Kidney capillary endothelial cell (primary cell): ENCODE results near the gene ATP5PD.
"Not testable (repeated sequence)": the region's sequence is repeated elsewhere in the genome, so short reads cannot be mapped to it uniquely, and the experiment has no call there.

Experiments
- DNase-seq: peaks from one replicate; pipeline ENCODE4 v3.0.0-alpha.2; 2018; ENCODE audit warnings: low spot score

Gene ATP5PD

DNA sequence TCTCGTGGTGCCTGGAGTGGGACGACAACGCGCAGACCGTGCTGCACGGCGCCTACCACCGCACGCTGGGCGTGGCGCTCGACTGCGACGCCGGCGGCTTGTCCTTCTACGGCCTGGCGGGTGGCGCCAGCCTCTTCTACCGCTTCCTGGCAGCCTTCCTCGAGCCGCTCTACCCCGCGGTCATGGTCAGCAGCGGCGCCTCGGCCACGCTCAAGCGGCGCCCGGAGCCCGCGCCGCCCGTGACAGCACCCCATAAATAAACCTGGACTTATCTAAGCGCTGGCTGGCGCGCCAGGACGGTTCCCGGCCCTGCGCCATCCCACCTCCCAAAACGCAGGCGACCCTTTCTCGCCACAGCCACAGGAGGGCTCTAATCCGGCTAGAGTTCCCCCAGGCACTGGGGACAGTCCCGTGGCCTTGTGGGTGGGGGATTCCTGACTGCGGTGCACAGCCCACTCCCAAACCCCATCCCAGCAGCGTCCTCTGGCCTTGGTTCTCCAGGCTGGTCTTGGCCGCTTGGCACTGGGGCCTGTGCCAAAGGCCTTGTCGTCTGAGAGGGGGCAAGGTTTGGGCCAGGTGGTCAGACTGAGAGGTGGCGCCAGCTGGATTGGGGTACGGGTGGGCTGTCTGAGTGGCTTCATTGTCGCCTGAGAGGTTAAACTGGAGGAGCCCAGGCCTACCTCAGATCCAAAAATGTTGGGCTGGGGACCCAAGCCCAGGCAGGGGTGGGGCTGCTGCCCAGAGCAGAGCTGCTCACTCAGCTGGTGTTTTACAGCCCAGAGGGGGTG, 30.9 kb upstream of the ATP5PD start:
- peak; percentile 86 for DNase-seq

- DNase-seq, result no peak
Observed at GRCh38 chr17:75077072-75077495, 30.3 kb upstream of the ATP5PD start.

DNA sequence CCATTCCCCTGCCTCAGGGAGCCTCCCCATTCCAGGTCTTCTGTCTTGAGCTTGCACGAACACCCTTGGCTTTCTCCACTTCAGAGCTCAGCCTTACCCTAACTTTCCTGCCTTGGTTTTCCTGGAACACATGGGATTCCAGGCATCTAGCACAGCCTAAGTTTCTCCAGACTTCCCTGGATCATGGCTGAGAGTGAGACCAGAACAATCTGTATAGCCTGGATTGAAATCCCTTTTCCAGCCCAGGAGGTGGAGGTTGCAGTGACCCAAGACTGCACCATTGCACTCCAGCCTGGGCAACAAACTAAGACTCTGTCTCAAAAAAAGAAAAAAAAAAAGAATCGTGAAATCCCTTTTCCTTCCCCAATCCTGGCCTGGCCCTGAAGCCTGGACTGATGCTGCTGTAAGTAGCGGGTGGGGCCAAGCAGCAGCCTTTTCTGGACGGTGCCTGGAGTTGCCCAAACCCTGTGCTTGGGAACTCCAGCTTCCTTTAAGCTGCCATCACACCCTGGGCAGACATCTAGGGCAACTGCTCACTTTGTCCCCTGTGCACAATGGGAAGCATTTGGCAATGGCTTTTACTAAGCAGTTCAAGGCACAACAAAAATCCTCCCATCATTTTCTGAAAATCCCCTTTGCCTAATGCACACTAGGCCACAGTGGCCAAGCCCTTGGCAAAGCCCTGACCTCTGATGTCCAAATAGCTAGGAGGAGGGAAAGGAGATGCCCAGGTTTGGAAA, 29.0 kb upstream of the ATP5PD start:
- DNase-seq, result no peak

- DNase-seq, result no peak
Observed at GRCh38 chr17:75074532-75074931, 27.8 kb upstream of the ATP5PD start.

DNA sequence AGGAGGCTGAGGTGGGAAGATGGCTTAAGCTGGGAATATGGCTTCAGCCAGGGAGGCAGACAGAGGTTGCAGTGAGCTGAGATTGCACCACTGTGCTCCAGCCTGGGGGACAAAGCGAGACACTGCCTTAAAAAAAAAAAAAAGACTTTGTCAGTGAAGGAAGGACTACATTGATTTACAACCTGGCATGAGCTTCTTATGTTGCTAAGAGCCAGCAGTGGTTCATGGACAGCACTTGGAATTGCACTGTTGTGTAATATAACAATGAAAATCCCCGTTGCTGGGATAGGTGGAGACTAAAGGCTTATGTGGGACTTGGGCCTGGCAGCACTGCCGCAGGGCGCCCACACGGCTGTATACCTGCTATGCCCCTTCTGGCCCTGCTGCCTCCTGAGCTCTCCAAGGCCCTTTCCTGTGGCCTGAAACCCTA, 26.9 kb upstream of the ATP5PD start:
- no peak for DNase-seq

GRCh38 chr17:75072909-75073308, 26.1 kb upstream of the ATP5PD start:
- not testable (repeated sequence) for DNase-seq

DNA sequence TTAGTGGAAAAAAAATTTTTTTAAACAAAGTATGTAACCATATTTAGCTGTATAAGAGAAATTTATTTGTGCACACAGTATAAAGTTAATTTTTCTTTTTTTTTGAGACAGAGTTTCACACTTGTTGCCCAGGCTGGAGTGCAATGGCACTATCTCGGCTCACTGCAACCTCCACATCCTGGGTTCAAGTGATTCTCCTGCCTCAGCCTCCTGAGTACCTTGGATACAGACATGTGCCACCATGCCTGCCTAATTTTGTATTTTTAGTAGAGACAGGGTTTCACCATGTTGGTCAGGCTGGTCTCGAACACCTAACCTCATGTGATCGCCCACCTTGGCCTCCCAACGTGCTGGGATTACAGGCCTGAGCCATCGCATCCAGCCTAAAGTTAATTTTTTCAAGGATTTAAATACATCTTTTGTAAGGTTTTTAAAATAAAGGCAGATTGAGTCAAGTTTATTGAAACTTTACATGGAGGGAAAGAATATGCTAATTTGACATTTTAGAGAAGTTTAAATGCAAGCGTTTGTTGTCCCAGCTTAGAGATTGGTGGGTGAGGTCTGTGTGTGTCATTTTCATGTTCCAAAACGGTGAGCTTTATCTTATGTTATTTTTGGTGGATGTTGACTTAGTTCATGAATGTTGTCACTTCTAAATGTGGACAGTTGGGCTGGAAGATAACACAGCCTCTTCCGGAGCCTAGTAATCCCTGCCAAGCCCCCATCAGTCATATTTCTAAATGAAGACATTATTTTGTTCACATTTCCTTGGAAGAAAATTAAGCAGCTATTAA, 24.9 kb upstream of the ATP5PD start:
- not testable (repeated sequence) for DNase-seq

- no peak for DNase-seq
Observed at GRCh38 chr17:75069783-75070182, 23.0 kb upstream of the ATP5PD start.

- DNase-seq, result no peak
Observed at GRCh38 chr17:75068750-75069149, 22.0 kb upstream of the ATP5PD start.

GRCh38 chr17:75067856-75068255, 21.1 kb upstream of the ATP5PD start:
- DNase-seq, result no peak

DNA sequence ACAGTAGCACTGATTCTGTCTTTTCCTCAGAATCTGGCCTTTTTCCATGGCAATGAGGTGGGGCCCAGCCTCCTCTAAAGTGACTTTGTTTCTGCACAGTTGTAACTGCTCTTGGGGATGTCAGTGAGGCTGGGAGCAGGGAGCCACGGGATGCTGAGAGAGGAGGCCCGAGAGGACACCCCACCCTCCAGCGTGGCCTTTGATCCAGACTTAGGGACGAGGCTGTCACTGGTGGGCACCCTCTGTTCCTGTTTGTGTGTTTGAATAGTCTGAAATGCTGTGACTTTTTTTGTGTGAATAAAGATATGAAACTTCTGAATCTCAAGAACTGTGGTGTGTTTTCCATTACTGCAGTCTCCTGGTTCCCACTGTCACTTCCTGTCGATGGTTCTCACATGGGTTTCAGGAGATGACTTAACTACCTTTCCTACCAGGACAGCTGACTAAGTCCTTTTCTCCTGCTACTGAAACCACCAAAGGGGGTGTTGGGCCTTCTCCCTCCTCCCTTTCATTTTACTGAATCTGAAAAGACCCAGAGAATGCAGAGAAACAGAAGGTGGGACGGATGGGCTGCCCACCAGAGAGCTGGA, 18.9 kb upstream of the ATP5PD start:
- DNase-seq, result peak; percentile 54

GRCh38 chr17:75064867-75065561, 18.2 kb upstream of the ATP5PD start:
- DNase-seq, result no peak

GRCh38 chr17:75064460-75064859, 17.7 kb upstream of the ATP5PD start:
- no peak for DNase-seq

GRCh38 chr17:75064040-75064439, 17.3 kb upstream of the ATP5PD start:
- no peak for DNase-seq

- DNase-seq, result no peak
Observed at GRCh38 chr17:75063626-75064025, 16.9 kb upstream of the ATP5PD start.

DNA sequence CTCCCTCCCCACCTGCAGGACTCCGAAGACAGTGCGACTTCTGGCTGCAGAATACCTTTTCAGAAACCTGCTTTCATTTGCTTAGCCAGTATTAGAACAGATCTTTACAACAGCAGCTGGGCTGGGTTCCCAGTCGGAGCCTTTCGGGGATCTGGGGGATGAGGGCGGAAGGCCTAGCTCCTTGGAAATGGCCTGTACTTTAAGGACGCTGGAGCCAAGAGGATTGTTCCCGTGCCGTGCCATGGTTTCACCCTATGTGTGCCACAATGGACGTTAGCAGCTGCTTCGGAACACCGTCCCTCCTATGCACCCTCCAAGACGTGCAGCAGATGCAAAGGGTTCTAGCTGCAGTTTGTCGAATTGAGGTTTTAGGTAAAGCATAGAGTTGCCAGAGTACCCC, 16.4 kb upstream of the ATP5PD start:
- DNase-seq, result no peak

DNA sequence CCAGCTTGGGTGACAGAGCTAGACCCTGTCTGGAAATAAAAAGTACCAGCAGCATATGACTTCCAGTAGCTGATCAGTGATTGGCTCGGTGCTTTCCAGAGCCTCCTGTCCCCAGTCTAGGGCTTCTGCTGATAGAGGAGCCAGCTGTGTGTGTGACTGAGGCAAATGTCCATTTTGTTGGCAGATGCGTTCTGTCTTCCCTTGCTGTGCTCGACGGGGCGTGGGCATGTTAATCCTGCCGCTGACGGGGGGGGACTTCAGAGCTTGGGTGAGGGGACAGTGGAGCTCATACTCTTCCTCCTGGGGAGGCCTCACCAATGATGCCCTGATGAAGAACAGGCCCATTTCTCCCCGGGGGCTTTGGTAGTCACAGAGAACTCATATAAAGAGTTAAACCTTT, 14.8 kb upstream of the ATP5PD start:
- no peak for DNase-seq

DNA sequence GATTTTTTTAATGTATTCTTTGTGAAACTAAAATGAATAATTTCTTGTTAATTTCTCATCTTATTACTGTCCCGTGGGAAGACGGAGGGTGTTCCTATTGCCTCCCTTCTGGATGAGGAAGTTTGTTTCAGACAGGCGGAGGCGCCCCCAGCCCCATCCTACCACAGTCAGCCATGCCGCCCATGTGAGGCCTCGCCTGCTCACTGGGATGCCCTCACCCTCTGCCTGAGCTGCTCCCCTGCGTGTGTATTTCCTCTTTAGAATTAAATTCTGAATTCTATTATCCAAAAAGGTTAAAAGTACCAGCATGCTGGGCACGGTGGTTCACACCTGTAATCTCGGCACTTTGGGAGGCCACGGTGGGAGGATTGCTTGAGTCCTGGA, 14.3 kb upstream of the ATP5PD start:
- no peak for DNase-seq

DNA sequence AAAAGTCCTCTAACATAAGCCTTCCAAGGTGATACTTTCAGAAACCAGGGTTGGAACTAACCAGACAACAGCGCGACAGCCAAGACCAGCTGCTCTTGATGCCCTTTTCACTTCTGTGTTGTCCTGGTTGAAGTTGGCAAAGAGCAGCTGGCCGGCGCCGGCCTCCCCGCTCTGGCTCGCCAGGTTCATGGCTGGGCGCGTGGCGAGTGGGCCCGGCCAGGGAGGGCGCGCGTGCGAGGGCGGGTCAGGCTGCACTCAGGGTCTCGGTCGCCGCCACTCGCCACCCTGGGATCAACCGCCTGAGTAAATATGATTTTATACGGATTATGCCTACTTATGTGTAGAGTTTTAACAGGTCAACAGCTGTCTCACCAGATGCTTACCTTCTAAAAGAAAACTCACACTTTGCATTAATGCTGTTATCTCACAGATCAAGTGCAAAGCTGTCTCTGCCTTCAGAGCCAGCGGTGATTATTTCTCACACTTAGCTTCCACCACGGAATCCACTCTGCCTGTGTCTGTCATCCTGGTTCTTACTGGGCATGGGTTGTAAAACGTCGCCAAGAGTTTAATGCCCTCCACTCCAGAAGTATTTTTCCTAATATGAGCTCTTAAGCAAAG, 13.8 kb upstream of the ATP5PD start:
- no peak for DNase-seq

- no peak for DNase-seq
Observed at GRCh38 chr17:75059369-75060345, 12.9 kb upstream of the ATP5PD start.
